ENCODE measurements around the gene KCNS3.

DNA sequence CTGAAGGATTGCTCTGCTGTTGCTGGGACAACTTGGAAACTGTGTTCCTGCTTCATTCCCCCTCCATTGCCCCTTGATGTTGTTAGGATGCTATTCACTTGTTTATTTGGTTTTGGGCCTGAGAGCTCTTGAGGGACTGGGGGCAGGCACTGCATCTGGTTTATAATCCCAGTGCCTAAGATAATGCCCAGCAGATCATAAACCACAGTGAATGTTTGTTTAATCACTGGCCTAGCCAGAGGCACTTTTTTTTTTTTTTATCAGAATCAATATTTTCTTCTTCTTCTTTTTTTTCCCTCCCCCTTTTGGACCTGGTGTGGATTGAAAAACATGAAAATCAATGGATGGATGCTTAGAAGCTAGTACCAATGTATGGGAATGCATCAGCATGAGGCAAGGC lies 38.1 kb downstream of the KCNS3 start:
- TF ChIP-seq EZH2 (IDR thresholded peaks at IDR 0.05; ENCODE audit: low read length, missing control alignments): no peak
- no peak for TF ChIP-seq CTCF (conservative IDR thresholded peaks at IDR 0.05 in 1 of 2, IDR thresholded peaks at IDR 0.05 in 1 of 2; ENCODE audit: low read depth in 1 of 2, low read length in 2 of 2)
